ENCODE data around the gene CHST3. TPM values are rescaled to one million over a fixed set of nuclear protein-coding genes. Genes with fewer than 3 reads are reported as not detected.

The CHST3 gene
- polyA plus RNA-seq, 1 donor from 2014 or later: 4.1 TPM

DNA sequence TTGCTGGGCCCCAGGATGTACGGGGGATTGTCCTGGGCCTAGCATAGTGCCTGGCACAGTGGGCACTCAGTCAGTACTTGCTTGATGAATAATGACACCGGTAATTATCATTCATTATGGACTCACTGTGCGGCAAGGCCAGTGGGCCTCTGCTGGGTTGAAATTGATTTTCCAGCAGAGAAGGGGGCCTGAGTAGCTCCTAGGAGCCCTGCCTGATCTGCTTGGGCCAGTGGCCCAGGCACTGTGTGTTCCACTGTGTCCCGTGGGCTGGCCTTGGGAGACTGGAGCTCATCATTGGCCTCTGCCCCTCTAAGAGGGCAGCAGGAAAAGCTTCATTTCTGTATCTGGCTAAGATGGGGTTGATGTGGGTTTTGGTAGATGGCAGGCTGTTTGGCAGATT is 1.4 kb downstream of the CHST3 start:
- TF ChIP-seq SMC3 (conservative IDR thresholded peaks at IDR 0.05; ENCODE audit: poor library complexity): no peak
- TF ChIP-seq TAF1 (IDR thresholded peaks at IDR 0.05; ENCODE audit: low read depth): no peak
- no peak for TF ChIP-seq REST (IDR thresholded peaks at IDR 0.05; ENCODE audit: borderline replicate concordance)
- TF ChIP-seq EP300 (conservative IDR thresholded peaks at IDR 0.05; ENCODE audit: poor library complexity, severe bottlenecking): no peak
- no peak for TF ChIP-seq RAD21 (conservative IDR thresholded peaks at IDR 0.05)
- no peak for TF ChIP-seq EZH2 (IDR thresholded peaks at IDR 0.05; ENCODE audit: borderline replicate concordance, insufficient read depth, low read length, poor library complexity, severe bottlenecking)
- no peak for TF ChIP-seq MXI1 (conservative IDR thresholded peaks at IDR 0.05; ENCODE audit: poor library complexity, severe bottlenecking)
- no peak for TF ChIP-seq POLR2AphosphoS5 (IDR thresholded peaks at IDR 0.05)
- TF ChIP-seq, protein P1, sequence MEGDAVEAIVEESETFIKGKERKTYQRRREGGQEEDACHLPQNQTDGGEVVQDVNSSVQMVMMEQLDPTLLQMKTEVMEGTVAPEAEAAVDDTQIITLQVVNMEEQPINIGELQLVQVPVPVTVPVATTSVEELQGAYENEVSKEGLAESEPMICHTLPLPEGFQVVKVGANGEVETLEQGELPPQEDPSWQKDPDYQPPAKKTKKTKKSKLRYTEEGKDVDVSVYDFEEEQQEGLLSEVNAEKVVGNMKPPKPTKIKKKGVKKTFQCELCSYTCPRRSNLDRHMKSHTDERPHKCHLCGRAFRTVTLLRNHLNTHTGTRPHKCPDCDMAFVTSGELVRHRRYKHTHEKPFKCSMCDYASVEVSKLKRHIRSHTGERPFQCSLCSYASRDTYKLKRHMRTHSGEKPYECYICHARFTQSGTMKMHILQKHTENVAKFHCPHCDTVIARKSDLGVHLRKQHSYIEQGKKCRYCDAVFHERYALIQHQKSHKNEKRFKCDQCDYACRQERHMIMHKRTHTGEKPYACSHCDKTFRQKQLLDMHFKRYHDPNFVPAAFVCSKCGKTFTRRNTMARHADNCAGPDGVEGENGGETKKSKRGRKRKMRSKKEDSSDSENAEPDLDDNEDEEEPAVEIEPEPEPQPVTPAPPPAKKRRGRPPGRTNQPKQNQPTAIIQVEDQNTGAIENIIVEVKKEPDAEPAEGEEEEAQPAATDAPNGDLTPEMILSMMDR (IDR thresholded peaks at IDR 0.05; ENCODE audit: poor library complexity, severe bottlenecking): no peak
- H3K79me2 ChIP-seq (replicated peaks; ENCODE audit: insufficient read depth, low read length): peaks cover 8% of the 10 kb centered on the region
- H3K9me3 ChIP-seq (ENCODE audit: low read length): no peaks in the 10 kb centered on the region
- no peaks in the 10 kb centered on the region for H3K9me2 ChIP-seq (ENCODE audit: insufficient read depth, low read length)
- peak overlapping the region; percentile 75 for H3K9ac ChIP-seq (ENCODE audit: low read length)
- no peaks in the 10 kb centered on the region for H4K20me1 ChIP-seq (ENCODE audit: insufficient read depth)
- no peaks in the 10 kb centered on the region for H3F3A ChIP-seq (ENCODE audit: insufficient read depth, low read length, poor library complexity, severe bottlenecking)
- peaks cover 25% of the 10 kb centered on the region for H3K27me3 ChIP-seq (ENCODE audit: insufficient read depth, low read depth, low read length)
- H3K4me2 ChIP-seq (ENCODE audit: low read length): peak overlapping the region; percentile 79
- no peaks in the 10 kb centered on the region for H3K36me3 ChIP-seq (ENCODE audit: insufficient read depth, low read length)
- H2AFZ ChIP-seq (ENCODE audit: low read depth, low read length): peak overlapping the region; percentile 24
- H3K4me3 ChIP-seq (ENCODE audit: low read length): peak overlapping the region; percentile 70
- no peak overlapping the region for H3K27ac ChIP-seq (ENCODE audit: low read length)

GRCh38 chr10:71966046-71967004 is 2.1 kb downstream of the CHST3 start:
- no peaks in the 10 kb centered on the region for H3F3A ChIP-seq (ENCODE audit: insufficient read depth, low read length, poor library complexity, severe bottlenecking)
- H3K79me2 ChIP-seq (replicated peaks; ENCODE audit: insufficient read depth, low read length): peaks cover 8% of the 10 kb centered on the region
- peak overlapping the region; percentile 70 for H3K4me3 ChIP-seq (ENCODE audit: low read length)
- H4K20me1 ChIP-seq (ENCODE audit: insufficient read depth): no peaks in the 10 kb centered on the region
- no peak for TF ChIP-seq EZH2 (IDR thresholded peaks at IDR 0.05; ENCODE audit: borderline replicate concordance, insufficient read depth, low read length, poor library complexity, severe bottlenecking)
- TF ChIP-seq, protein P1 (IDR thresholded peaks at IDR 0.05; ENCODE audit: poor library complexity, severe bottlenecking): no peak
- no peak for TF ChIP-seq TAF1 (IDR thresholded peaks at IDR 0.05; ENCODE audit: low read depth)
- TF ChIP-seq RAD21 (conservative IDR thresholded peaks at IDR 0.05): no peak
- no peak for TF ChIP-seq POLR2AphosphoS5 (IDR thresholded peaks at IDR 0.05)
- no peak for TF ChIP-seq EP300 (conservative IDR thresholded peaks at IDR 0.05; ENCODE audit: poor library complexity, severe bottlenecking)
- TF ChIP-seq MXI1 (conservative IDR thresholded peaks at IDR 0.05; ENCODE audit: poor library complexity, severe bottlenecking): no peak
- TF ChIP-seq REST (IDR thresholded peaks at IDR 0.05; ENCODE audit: borderline replicate concordance): no peak
- no peak for TF ChIP-seq SMC3 (conservative IDR thresholded peaks at IDR 0.05; ENCODE audit: poor library complexity)
- H3K27ac ChIP-seq (ENCODE audit: low read length): no peak overlapping the region
- no peaks in the 10 kb centered on the region for H3K36me3 ChIP-seq (ENCODE audit: insufficient read depth, low read length)
- no peaks in the 10 kb centered on the region for H3K9me3 ChIP-seq (ENCODE audit: low read length)
- peaks cover 25% of the 10 kb centered on the region for H3K27me3 ChIP-seq (ENCODE audit: insufficient read depth, low read depth, low read length)
- no peaks in the 10 kb centered on the region for H3K9me2 ChIP-seq (ENCODE audit: insufficient read depth, low read length)
- H3K4me2 ChIP-seq (ENCODE audit: low read length): peak overlapping the region; percentile 79
- H2AFZ ChIP-seq (ENCODE audit: low read depth, low read length): no peak overlapping the region
- peak overlapping the region; percentile 75 for H3K9ac ChIP-seq (ENCODE audit: low read length)
